GM19438 (cell line): Measurements from ENCODE around the gene SIRT7.

Source experiments
- ATAC-seq: cut with Tn5 transposase; IDR thresholded peaks from one replicate; pipeline ENCODE4 v1.9.1; 2021; ENCODE audit warnings: low read depth; ENCODE audit not compliant: unreplicated experiment

SIRT7 gene

GRCh38 chr17:81917565-81918332 is at the start of gene SIRT7:
Gene SIRT7, minus strand, starts transcription at chr17:81918176. Its CDS starts 45 bp downstream, at chr17:81918131.
- ATAC-seq: no peak

- ATAC-seq: no peak
Measured at GRCh38 chr17:81967244-81967532, 49.2 kb upstream of the SIRT7 start.

- no peak for ATAC-seq
Measured at GRCh38 chr17:81966343-81967243, 48.6 kb upstream of the SIRT7 start.

- no peak for ATAC-seq
Measured at GRCh38 chr17:81964081-81964849, 46.3 kb upstream of the SIRT7 start.

GRCh38 chr17:81962499-81963441 is 44.8 kb upstream of the SIRT7 start:
- ATAC-seq: no peak

GRCh38 chr17:81961521-81962498 is 43.8 kb upstream of the SIRT7 start:
- no peak for ATAC-seq

GRCh38 chr17:81961087-81961511 is 43.1 kb upstream of the SIRT7 start, which contains the start of gene NOTUM:
Gene NOTUM, minus strand, starts transcription at chr17:81961187. Its CDS starts 278 bp downstream, at chr17:81960909.
- ATAC-seq: no peak

- ATAC-seq: no peak
Measured at GRCh38 chr17:81960130-81960958, 42.4 kb upstream of the SIRT7 start.

- ATAC-seq: no peak
Measured at GRCh38 chr17:81959362-81960129, 41.6 kb upstream of the SIRT7 start.

GRCh38 chr17:81958633-81959342 is 40.8 kb upstream of the SIRT7 start:
- no peak for ATAC-seq

GRCh38 chr17:81957691-81958432 is 39.9 kb upstream of the SIRT7 start:
- ATAC-seq: no peak

- no peak for ATAC-seq
Measured at GRCh38 chr17:81956607-81957589, 38.9 kb upstream of the SIRT7 start.

- no peak for ATAC-seq
Measured at GRCh38 chr17:81955756-81956544, 38.0 kb upstream of the SIRT7 start.
